ENCODE data around the gene MAP4K2. TPM values are rescaled to one million over a fixed set of nuclear protein-coding genes. Genes with fewer than 3 reads are reported as not detected.

Gene MAP4K2
- total RNA-seq, 4 donors from 2014 or later, result 8.5 to 33.3 (median 17.7) TPM

DNA sequence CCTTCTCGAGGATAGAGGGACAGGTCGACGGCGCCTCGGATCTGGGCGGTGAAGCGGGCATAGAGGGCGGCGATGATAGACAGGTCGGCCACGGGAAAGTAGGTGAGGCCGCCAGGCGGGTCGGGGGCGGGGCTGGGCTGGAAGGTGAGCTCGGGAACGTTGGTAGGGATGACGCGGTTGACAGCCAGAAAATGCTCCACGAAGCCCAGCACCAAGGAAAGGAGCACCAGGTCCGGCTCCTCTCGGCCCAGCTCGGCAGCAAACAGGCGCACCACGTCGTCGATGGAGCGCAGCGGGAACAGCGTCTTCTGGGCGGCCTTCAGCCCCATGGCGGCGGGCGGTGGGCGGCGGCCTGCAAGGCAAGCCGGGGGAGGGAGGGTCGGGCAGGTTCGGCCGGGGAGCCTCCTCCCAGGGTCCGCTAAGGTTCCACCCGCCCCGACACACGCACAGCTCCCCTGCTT, 6.8 kb upstream of the MAP4K2 start:
- no peak for DNase-seq (ENCODE audit: low spot score)
- ATAC-seq (ENCODE audit: low FRiP score), result peak; percentile 34

DNA sequence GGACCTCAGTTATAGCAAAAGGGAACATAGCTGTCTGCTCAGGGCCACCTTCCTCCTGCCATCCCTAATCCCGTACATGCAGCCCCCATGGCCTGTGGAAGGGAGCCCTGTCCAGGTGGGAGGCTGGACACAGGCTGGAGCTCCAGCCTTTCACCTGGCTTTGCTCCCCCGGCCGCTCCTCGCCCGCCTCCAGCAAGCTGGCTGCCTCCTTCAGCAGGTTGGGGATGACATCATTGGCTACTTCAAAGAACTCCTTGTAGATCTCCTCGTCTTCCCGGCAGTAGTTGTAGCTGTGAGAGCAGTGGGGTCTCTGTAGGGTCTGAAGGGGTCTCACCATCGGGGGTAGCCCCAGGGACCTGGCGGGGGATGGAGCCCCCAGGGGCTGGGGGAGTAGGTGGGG, 2.5 kb upstream of the MAP4K2 start:
- ATAC-seq (ENCODE audit: low FRiP score) (no peak), DNase-seq (ENCODE audit: low spot score) (no peak)
- TF ChIP-seq, protein P1, sequence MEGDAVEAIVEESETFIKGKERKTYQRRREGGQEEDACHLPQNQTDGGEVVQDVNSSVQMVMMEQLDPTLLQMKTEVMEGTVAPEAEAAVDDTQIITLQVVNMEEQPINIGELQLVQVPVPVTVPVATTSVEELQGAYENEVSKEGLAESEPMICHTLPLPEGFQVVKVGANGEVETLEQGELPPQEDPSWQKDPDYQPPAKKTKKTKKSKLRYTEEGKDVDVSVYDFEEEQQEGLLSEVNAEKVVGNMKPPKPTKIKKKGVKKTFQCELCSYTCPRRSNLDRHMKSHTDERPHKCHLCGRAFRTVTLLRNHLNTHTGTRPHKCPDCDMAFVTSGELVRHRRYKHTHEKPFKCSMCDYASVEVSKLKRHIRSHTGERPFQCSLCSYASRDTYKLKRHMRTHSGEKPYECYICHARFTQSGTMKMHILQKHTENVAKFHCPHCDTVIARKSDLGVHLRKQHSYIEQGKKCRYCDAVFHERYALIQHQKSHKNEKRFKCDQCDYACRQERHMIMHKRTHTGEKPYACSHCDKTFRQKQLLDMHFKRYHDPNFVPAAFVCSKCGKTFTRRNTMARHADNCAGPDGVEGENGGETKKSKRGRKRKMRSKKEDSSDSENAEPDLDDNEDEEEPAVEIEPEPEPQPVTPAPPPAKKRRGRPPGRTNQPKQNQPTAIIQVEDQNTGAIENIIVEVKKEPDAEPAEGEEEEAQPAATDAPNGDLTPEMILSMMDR (IDR thresholded peaks at IDR 0.05), result no peak

More for the DNA sequence above, 6.8 kb upstream of the MAP4K2 start:
- TF ChIP-seq, protein P1 (IDR thresholded peaks at IDR 0.05), result no peak

DNA sequence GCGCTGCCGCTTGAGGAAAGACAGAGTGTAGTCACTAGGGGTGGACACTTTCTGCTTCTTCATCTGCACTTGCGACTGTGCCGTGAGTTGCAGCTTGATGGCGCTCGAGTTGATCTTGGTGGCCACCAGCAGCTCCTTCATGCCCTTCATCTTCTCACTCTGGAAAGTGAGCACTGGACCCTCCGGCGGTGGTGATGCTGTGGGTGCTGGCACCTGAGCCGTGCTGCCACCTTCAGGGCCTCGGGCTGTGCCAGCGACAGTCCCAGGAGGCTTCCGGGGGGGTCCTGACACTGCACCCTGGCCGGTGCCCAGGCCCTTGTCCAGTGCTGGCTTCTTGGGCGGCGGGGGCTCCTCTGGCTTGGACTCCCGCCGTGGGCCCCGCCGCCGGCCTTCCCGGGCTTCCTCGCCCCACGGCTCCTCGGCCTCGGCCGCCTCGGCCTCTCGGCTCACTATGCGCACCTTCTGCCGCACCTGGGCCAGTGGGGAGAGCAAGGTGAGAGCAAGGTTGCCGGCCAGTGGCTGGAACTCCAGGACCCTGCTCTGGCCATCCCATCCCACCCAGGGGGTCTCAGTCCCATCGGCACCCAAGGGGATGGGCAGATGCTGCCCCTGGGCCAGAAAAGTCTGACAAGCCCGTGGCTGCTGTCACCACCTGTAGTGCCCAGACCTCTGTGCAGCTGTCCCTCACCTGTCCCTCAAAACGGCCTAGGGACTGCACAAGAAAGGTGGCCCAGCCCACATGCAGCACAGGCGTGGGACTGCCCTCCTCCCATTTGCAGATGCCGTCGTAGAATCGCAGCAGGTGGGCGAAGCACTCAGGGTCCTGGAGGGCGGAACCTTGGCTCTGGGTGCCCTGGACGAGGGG, 1.6 kb upstream of the MAP4K2 start:
- TF ChIP-seq, protein P1 (IDR thresholded peaks at IDR 0.05), result no peak
- no peak for DNase-seq (ENCODE audit: low spot score)

DNA sequence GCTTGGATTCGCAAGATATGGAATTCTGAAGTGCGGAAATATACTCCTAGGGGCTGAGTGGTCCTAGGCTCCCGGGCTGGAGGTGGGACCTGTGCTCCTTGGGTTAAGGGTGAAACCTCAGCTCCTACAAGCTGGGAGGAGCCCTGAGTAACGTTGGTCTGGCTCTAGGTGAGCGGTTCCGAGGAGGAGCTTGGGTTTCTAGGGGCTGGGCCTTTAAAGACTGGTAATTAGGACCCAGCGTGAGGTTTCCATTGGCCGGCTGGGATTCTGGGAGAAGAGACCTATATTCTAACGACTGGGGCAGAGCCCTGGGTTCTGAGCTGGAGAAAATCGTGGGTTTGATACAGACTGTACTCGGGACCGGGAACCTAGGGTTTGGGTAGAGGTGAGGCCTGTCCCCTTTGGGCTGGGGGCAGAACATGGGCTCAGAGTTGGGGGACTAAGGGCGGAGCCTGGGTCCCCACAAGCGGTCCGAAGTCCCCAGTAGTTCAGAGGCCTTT, 882 bp upstream of the MAP4K2 start:
- ATAC-seq (ENCODE audit: low FRiP score) (peak; percentile 53), DNase-seq (ENCODE audit: low spot score) (no peak)
- TF ChIP-seq, protein P1 (IDR thresholded peaks at IDR 0.05), result no peak

More for the DNA sequence above, 1.6 kb upstream of the MAP4K2 start:
- ATAC-seq (ENCODE audit: low FRiP score), result no peak

DNA sequence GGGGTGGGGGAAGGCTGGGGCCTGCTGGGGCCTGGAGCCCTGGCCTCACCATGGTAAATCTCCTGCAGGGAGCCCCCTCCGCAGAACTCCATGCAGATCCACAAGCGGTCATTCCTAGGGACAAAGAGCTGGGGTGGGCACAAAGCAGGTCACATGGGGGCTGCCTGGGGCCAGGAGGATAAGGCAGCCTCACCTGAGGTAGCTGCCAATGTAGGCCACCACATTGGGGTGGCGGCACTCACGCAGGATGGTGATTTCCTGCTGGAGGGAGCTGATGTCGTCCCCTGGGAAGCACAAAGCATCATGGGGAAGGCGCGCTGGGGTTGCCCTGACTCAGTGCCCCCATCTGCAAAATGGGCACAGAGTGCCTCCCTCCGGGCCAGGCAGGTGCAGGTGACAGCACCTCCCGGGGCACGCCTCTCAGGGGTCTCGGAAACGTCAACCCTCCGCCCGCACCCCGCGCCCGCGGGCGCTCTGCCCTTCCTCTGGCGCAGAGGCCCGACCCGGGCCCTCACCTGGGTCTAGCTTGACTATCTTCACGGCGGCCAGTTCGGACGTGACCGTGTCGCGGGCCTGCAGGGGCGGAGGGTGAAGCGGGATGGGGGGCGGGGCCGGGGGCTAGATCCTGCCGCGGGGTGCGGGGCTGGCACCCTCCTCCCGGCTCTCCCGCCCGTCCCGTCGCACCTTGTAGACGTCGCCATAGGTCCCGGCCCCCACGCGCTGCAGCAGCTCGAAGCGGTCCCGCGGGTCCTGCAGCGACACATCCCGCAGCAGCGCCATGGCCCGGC, 450 bp downstream of the MAP4K2 start:
- TF ChIP-seq, protein P1 (IDR thresholded peaks at IDR 0.05), result no peak
- ATAC-seq (ENCODE audit: low FRiP score), result no peak

DNA sequence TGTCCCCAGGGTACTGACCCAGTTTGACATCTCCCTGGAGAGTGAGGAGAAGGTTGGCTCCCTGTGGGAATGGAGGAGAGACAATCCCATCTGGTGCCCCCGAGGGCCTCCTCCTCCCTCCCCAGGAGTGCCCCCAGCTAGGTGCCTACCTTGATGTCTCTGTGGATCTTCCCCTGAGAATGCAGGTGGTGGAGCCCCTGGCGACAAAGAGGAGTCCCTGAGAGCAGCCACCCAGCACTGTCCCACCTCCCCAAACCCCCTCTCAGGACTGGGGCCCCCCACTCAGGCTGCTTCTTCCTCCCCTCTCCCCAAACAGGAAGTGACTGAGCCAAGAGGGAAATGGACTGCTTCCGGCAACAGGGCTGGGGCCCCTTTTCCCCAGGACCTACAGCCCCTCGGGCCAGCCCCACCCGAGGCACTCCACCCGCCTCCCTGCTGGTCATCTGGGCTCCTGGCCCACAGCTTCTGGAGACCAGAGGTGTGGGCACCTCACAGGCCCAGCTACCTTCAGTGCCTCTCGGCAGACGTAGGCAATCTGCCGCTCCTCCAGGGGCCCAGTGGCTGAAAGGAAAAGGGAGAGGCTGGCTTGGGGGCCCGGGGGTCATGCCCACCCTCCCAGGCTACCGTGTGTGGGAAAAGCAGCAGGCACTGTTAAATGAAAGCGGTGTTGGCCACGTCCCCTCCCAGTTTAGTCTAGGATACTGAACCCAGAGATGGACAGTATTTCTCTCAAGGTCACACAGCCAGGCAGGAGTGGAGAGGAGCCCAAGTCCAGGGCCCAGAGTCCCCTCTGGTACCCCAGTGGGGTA, 1.2 kb downstream of the MAP4K2 start:
- TF ChIP-seq, protein P1 (IDR thresholded peaks at IDR 0.05), result no peak
- ATAC-seq (ENCODE audit: low FRiP score), result no peak
- DNase-seq (ENCODE audit: low spot score), result no peak

More for the DNA sequence above, 450 bp downstream of the MAP4K2 start:
- DNase-seq (ENCODE audit: low spot score), result no peak

Measured in omental fat pad (tissue), 4 donors.